Spleen (tissue), 11 donors: ENCODE data around the gene SERTAD3. TPM values are rescaled to one million over a fixed set of nuclear protein-coding genes. Genes with fewer than 3 reads are reported as not detected.

Experiments used
- DNase-seq: peaks from one replicate; pipeline ENCODE4 v3.0.0-alpha.2; 2020
- H3K27ac ChIP-seq, 8 donors: fragments of 200-600 bp; sonication (generic) in 7 of 8; 1 replicate in 4 of 8; 2 replicates in 4 of 8; pipeline versions ENCODE4 v1.5.0 to v1.8.0; 2016 to 2021; ENCODE audit warnings: inconsistent platforms in 4 of 8, mild to moderate bottlenecking in 4 of 8, moderate library complexity in 1 of 8
- H3K27me3 ChIP-seq, 7 donors: fragments of 200-600 bp; sonication (generic) in 6 of 7; replicated peaks in 1 of 7; 1 replicate in 4 of 7; 2 replicates in 3 of 7; pipeline versions ENCODE4 v1.5.0 to v1.8.0; 2016 to 2021; ENCODE audit warnings: inconsistent platforms in 3 of 7, mild to moderate bottlenecking in 1 of 7
- H3K36me3 ChIP-seq, 6 donors: fragments of 200-600 bp; sonication (generic) in 5 of 6; 1 replicate in 4 of 6; 2 replicates in 2 of 6; pipeline versions ENCODE4 v1.5.0 to v1.8.0; 2016 to 2021; ENCODE audit warnings: inconsistent platforms in 2 of 6
- H3K4me1 ChIP-seq, 6 donors: fragments of 200-600 bp; sonication (generic) in 5 of 6; 1 replicate in 3 of 6; 2 replicates in 3 of 6; pipeline versions ENCODE4 v1.5.0 to v1.8.0; 2016 to 2021; ENCODE audit warnings: inconsistent platforms in 3 of 6
- H3K4me3 ChIP-seq, 8 donors: fragments of 200-600 bp; sonication (generic) in 7 of 8; 1 replicate in 4 of 8; 2 replicates in 4 of 8; pipeline versions ENCODE4 v1.5.0 to v1.8.0; 2016 to 2021; ENCODE audit warnings: inconsistent platforms in 4 of 8, mild to moderate bottlenecking in 4 of 8, moderate library complexity in 2 of 8
- H3K9me3 ChIP-seq, 8 donors: fragments of 200-600 bp; sonication (generic) in 7 of 8; 1 replicate in 4 of 8; 2 replicates in 4 of 8; pipeline versions ENCODE4 v1.5.0 to v1.8.0; 2016 to 2021; ENCODE audit warnings: inconsistent platforms in 4 of 8
- POLR2A ChIP-seq, 3 donors: fragments of 450-650 bp; IDR thresholded peaks; one replicate each; pipeline ENCODE4 v1.5.1; 2017; ENCODE audit warnings: antibody characterized with exemption in 3 of 3, mild to moderate bottlenecking in 1 of 3
- POLR2AphosphoS5 ChIP-seq, 3 donors: sonication (generic); formaldehyde crosslinking; IDR thresholded peaks; one replicate each; pipeline ENCODE4 v1.5.1; 2017; ENCODE audit warnings: antibody characterized with exemption in 3 of 3
- WGBS, 5 donors: extraction: QIAGEN DNeasy Blood & Tissue Kit in 3 of 5; methylation state at CpG; one replicate each; pipeline versions ENCODE4 v1.1.5 to v1.1.7; 2013 to 2018; 5-methylcytosine and 5-hydroxymethylcytosine counted together
- intact Hi-C: fragments of 100-400 bp; cut with DNase I; formaldehyde crosslinking; loops from one replicate; pipeline ENCODE4 v1.15.0; 2023; ENCODE audit warnings: low total_unique reads
- polyA plus RNA-seq, 3 donors: library from polyadenylated mRNA; stranded (reverse); fragments of 200-250 nt; gene quantifications; one replicate each; pipeline ENCODE4 v1.2.1, GENCODE V29; 2013
- total RNA-seq, 7 donors: library from RNA; depleted of rRNA in 3 of 7; stranded (reverse); fragments of >200 nt in 3 of 7; fragmentation: NEBNext Ultra II Directional in 4 of 7; extraction: Animal tissue kit (Norgen Biotek cat#: 25700) in 4 of 7; gene quantifications; one replicate each; pipeline versions ENCODE4 v1.1.0 to v1.2.1, GENCODE V29; 2016 to 2021
- TF ChIP-seq, protein P1 (sequence below), 11 experiments: fragments of 200-600 bp in 7 of 11; fragments of 450-650 bp in 4 of 11; sonication (generic) in 4 of 11; IDR thresholded peaks in 8 of 11; conservative IDR thresholded peaks in 3 of 11; 1 replicate in 7 of 11; 2 replicates in 4 of 11; pipeline versions ENCODE4 v1.4.0 to v1.8.0; 2016 to 2021; ENCODE audit warnings: antibody characterized with exemption in 11 of 11, inconsistent platforms in 4 of 11, mild to moderate bottlenecking in 1 of 11
- donor health status: healthy with polysubstance abuse.
- donor health status: DM: no; HTN: no; CAD: no; lungs with moderate emphysema.
- donor health status: DM: no; HTN: no; CAD: no.
- donor health status: Bipolar disorder and iron deficiency.
- donor health status: healthy.
- donor health status: DM: no; HTN: no; CAD: no.
- donor health status: DM: yes; HTN: yes; CAD: no.

The SERTAD3 gene
- total and polyA plus RNA-seq, 10 donors, result 21.5 to 51.4 (median 28.6) TPM

DNA sequence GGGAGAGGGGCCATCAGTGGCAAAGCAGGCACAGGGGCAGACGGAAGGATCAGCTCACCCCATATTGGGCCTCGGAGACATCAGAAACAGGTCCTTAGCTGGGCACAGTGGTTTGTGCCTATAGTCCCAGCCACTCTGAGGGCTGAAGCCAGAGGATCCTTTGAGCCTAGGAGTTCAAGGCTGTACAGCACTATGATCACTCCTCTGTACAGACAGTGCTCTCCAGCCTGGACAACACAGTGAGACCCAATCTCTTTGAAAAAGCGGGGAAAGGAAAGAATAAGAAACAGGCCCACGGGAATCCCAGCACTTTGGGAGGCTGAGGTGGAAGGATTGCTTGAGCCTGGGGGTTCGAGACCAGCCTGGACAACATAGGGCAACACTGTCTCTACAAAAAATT, 24.4 kb downstream of the SERTAD3 start:
- Histone ChIP-seq H3K4me1 (peaks cover 22 to 84% (median 65%) of the 10 kb centered on the region in 6 donors), H3K27me3 (no peaks in the 10 kb centered on the region), H3K9me3 (no peaks in the 10 kb centered on the region), H3K36me3 (peaks cover 0 to 16% (median 11%) of the 10 kb centered on the region in 6 donors), H3K27ac (peak overlapping the region in 5 of 8 donors; percentile 98 to 100 (median 99)), H3K4me3 (no peak overlapping the region)
- intact Hi-C loops, result no loop called here
- WGBS, 5 donors, result 84 to 94% (median 92%) methylated on average over 3 to 5 of the region's 5 CpGs
- DNase-seq, result no peak
- TF ChIP-seq, protein P1, sequence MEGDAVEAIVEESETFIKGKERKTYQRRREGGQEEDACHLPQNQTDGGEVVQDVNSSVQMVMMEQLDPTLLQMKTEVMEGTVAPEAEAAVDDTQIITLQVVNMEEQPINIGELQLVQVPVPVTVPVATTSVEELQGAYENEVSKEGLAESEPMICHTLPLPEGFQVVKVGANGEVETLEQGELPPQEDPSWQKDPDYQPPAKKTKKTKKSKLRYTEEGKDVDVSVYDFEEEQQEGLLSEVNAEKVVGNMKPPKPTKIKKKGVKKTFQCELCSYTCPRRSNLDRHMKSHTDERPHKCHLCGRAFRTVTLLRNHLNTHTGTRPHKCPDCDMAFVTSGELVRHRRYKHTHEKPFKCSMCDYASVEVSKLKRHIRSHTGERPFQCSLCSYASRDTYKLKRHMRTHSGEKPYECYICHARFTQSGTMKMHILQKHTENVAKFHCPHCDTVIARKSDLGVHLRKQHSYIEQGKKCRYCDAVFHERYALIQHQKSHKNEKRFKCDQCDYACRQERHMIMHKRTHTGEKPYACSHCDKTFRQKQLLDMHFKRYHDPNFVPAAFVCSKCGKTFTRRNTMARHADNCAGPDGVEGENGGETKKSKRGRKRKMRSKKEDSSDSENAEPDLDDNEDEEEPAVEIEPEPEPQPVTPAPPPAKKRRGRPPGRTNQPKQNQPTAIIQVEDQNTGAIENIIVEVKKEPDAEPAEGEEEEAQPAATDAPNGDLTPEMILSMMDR (IDR thresholded peaks at IDR 0.05 in 8 of 11, conservative IDR thresholded peaks at IDR 0.05 in 3 of 11), result no peak
- no peak for TF ChIP-seq POLR2AphosphoS5 (IDR thresholded peaks at IDR 0.05)
- no peak for TF ChIP-seq POLR2A (IDR thresholded peaks at IDR 0.05)

DNA sequence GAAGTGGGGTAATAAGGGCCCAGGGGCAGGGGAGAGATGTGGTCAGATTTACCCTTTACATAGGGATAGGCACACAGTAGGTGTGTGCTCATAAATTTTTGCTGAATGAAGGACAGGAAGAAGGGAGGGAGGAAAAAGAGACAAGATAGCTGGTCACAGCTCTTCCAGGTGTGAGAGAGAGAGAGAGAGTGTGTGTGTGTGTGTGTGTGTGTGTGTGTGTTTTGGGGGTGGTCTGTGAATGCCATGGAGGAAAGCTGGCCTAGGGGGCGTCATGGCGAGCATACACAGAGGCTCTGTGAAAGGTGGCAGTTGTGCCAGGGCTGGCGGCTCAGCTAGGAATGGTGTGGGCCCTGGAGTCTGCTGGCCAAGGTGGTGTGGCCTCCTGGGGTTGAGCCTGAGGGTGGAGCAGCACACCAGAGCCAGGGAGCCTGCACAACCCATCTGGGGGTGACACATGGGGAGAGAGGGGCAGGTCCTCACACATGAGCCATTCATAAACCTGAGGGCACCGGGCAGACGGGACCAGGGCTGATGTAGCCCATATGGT, 25.0 kb downstream of the SERTAD3 start:
- peaks cover 0 to 16% (median 11%) of the 10 kb centered on the region in 6 donors for H3K36me3 ChIP-seq
- 73 to 84% (median 80%) methylated on average over 5 of the region's 5 CpGs for WGBS, 5 donors
- no peak for DNase-seq
- no peak overlapping the region for H3K4me3 ChIP-seq
- TF ChIP-seq POLR2AphosphoS5 (IDR thresholded peaks at IDR 0.05) (no peak), POLR2A (IDR thresholded peaks at IDR 0.05) (no peak)
- TF ChIP-seq, protein P1 (IDR thresholded peaks at IDR 0.05 in 8 of 11, conservative IDR thresholded peaks at IDR 0.05 in 3 of 11), result no peak
- no peaks in the 10 kb centered on the region for H3K9me3 ChIP-seq
- peak overlapping the region in 3 of 8 donors; percentile 98 to 100 (median 99) for H3K27ac ChIP-seq
- peaks cover 17 to 81% (median 59%) of the 10 kb centered on the region in 6 donors for H3K4me1 ChIP-seq
- intact Hi-C loops, result no loop called here
- no peaks in the 10 kb centered on the region for H3K27me3 ChIP-seq

DNA sequence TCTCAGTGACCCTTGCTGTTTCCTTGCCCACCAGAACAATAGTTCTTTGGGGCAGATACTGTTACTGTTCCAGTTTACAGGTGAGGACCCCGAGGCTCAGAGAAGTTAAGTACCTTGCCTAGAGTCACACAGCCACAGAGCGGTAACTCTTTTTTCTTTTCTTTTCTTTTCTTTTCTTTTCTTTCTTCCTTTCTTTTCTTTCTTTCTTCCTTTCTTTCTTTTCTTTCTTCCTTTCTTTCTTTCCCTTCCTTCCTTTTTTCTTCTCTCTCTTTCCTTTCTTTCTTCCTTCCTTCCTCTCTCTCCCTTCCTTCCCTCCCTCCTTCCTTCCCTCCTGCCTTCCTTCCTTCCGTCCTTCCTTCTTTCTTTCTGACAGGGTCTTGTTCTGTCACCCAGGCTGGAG, 26.1 kb downstream of the SERTAD3 start:
- intact Hi-C loops, result no loop called here
- TF ChIP-seq POLR2AphosphoS5 (IDR thresholded peaks at IDR 0.05) (no peak), POLR2A (IDR thresholded peaks at IDR 0.05) (no peak)
- TF ChIP-seq, protein P1 (IDR thresholded peaks at IDR 0.05 in 8 of 11, conservative IDR thresholded peaks at IDR 0.05 in 3 of 11), result no peak
- H3K27ac ChIP-seq, result peak overlapping the region; percentile 66 to 91 (median 84)
- peaks cover 11 to 79% (median 49%) of the 10 kb centered on the region in 6 donors for H3K4me1 ChIP-seq
- DNase-seq, result no peak
- no peaks in the 10 kb centered on the region for H3K9me3 ChIP-seq
- H3K4me3 ChIP-seq, result no peak overlapping the region
- peaks cover 0 to 11% (median 8%) of the 10 kb centered on the region in 6 donors for H3K36me3 ChIP-seq
- peaks cover 0 to 5% (median 0%) of the 10 kb centered on the region in 7 donors for H3K27me3 ChIP-seq
- 78 to 94% (median 83%) methylated on average over 3 of the region's 3 CpGs for WGBS, 5 donors

DNA sequence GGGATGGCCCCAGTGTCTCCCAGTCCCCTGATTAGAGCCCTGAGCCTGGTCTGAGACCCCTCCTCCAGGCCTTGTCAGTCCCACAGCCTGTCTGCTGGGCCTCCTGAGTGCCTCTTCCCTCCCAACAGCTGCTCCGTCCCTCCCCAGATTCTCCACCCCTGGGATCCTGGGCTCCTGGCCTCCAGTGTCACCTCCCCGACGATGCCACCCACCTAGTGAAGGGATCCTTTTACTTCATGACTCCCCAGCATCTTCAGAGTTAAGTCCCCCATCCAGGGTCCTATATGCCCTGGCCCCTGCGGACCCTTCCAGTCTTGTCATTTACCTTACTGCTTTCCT, 26.5 kb downstream of the SERTAD3 start:
- 62 to 83% (median 72%) methylated on average over 4 of the region's 4 CpGs for WGBS, 5 donors
- peak overlapping the region; percentile 66 to 91 (median 84) for H3K27ac ChIP-seq
- TF ChIP-seq POLR2AphosphoS5 (IDR thresholded peaks at IDR 0.05) (no peak), POLR2A (IDR thresholded peaks at IDR 0.05) (no peak)
- TF ChIP-seq, protein P1 (IDR thresholded peaks at IDR 0.05 in 8 of 11, conservative IDR thresholded peaks at IDR 0.05 in 3 of 11), result no peak
- no peak overlapping the region for H3K4me3 ChIP-seq
- DNase-seq, result no peak
- H3K4me1 ChIP-seq, result peaks cover 11 to 78% (median 47%) of the 10 kb centered on the region in 6 donors
- no peaks in the 10 kb centered on the region for H3K9me3 ChIP-seq
- peaks cover 0 to 7% (median 4%) of the 10 kb centered on the region in 6 donors for H3K36me3 ChIP-seq
- H3K27me3 ChIP-seq, result peaks cover 0 to 7% (median 0%) of the 10 kb centered on the region in 7 donors
- intact Hi-C loops, result no loop called here
